VCaP (cell line): ENCODE data around the gene PLCB4.

Source experiments
- H3K27ac ChIP-seq: fragments of 450-650 bp; 2 replicates; pipeline ENCODE4 v1.5.1; 2017
- TF ChIP-seq, protein P1 (sequence below): fragments of 450-650 bp; conservative IDR thresholded peaks from 2 replicates; pipeline ENCODE4 v1.5.1; 2017; ENCODE audit warnings: mild to moderate bottlenecking, moderate library complexity

Gene PLCB4

DNA sequence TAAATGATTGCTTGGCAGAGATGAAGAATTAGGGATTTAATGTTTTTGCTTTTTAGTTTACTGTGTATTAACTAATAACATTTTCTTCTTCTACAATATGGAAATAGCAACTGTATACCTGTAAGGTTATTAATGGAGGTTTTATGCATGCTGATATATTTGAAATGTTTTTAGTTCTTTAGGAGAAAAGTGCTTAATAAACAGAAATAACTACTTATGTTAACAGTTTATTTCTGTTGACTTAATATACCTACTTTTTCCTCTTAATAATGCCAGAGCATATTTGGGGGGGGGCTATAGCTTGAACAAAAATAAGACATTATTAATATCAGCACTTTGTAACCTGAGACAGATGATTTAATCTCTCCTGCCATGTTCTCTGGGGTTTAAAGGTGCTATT lies 33.6 kb downstream of the PLCB4 start:
- no peak overlapping the region for H3K27ac ChIP-seq
- TF ChIP-seq, protein P1, sequence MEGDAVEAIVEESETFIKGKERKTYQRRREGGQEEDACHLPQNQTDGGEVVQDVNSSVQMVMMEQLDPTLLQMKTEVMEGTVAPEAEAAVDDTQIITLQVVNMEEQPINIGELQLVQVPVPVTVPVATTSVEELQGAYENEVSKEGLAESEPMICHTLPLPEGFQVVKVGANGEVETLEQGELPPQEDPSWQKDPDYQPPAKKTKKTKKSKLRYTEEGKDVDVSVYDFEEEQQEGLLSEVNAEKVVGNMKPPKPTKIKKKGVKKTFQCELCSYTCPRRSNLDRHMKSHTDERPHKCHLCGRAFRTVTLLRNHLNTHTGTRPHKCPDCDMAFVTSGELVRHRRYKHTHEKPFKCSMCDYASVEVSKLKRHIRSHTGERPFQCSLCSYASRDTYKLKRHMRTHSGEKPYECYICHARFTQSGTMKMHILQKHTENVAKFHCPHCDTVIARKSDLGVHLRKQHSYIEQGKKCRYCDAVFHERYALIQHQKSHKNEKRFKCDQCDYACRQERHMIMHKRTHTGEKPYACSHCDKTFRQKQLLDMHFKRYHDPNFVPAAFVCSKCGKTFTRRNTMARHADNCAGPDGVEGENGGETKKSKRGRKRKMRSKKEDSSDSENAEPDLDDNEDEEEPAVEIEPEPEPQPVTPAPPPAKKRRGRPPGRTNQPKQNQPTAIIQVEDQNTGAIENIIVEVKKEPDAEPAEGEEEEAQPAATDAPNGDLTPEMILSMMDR = no peak

- no peak overlapping the region for H3K27ac ChIP-seq
- TF ChIP-seq, protein P1 = no peak
These were observed 35.1 kb downstream of the PLCB4 start for GRCh38 chr20:9103955-9104354.

- TF ChIP-seq, protein P1 = no peak
- peak overlapping the region; percentile 40; the same call in 1 of the 2 replicates for H3K27ac ChIP-seq
These were observed 39.4 kb downstream of the PLCB4 start for GRCh38 chr20:9108260-9108659.

- TF ChIP-seq, protein P1 = no peak
- H3K27ac ChIP-seq = peak overlapping the region; percentile 40
These were observed 40.7 kb downstream of the PLCB4 start for GRCh38 chr20:9109566-9109965.

DNA sequence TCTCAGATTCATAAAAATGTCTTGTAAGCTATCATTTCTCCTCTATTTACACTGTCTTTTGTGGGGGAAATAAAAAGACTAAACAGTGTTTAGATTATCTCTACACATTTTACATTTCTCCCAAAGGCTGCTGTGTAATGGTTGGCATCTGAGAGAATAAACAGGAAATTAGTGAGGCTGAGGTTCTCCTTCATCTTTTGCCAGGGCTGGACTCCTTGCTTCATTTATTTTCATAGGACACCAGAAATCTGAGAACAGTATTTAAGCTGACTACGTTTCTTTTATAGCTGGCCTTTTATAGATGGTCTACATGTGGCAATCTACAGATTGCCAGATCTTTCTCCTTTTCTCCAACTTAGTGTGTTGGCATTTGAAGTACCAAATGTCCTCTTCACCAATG lies 41.5 kb downstream of the PLCB4 start:
- H3K27ac ChIP-seq = peak overlapping the region; percentile 40
- TF ChIP-seq, protein P1 = no peak

GRCh38 chr20:9110916-9111432 lies 42.1 kb downstream of the PLCB4 start:
- TF ChIP-seq, protein P1 = no peak
- H3K27ac ChIP-seq = peak overlapping the region; percentile 40

DNA sequence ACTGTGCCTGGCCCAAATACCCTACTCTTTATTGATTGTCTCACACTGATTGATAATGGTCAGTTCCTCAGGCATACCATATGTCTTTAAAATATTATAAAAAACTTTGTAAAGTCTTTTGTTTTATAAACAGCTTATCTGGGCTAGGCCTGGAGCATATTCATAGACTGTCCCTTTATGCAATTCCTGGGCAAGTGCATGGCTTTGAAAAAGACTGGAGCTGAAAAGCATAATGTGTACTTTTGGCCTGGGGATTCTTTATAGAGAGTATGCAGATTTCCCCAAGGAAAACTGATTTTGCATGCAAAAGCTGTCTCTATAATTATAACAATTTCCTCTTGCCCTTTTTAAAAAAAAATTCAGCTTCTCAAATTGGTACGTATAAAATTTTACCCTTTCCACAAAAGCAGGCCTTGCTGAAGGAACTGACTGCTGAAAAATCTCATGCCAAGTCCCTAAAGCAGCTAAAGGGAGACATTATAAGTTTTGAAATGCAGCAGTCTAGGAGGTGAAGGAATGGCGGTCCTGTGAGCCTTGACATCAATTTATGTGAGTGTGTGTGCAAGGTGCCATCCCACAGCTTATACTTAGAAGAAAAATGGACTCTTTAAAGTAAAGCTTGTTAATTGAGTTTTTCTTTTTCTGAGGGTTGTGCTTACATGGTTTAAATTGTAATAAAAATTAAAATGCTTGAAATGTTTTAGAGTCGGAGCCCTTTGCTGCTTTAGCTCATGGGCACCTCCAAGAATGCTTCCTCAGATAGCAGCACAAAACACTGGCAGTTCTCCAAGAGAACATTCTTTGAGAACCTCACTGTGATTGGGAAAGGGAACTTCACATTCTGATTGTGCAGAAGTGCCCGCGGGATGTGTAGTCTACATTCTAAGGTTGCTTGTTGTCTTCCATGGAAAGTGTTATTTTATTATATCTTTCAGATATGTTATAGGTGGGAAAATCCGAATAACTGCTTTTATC lies 43.9 kb downstream of the PLCB4 start:
- TF ChIP-seq, protein P1 = no peak
- peak overlapping the region; percentile 7; the same call in 1 of the 2 replicates for H3K27ac ChIP-seq
